Right atrium auricular region (tissue), 2 donors: ENCODE results near the gene AFF1. TPM values are rescaled to one million over a fixed set of nuclear protein-coding genes. Genes with fewer than 3 reads are reported as not detected.

Experiments
- DNase-seq: peaks from one replicate; pipeline ENCODE4 v3.0.0-alpha.2; 2019; ENCODE audit warnings: low spot score
- H3K27ac ChIP-seq, 2 donors: fragments of 200-600 bp; sonication (generic); 1 replicate in 1 of 2; 2 replicates in 1 of 2; pipeline ENCODE4 v1.5.1; 2016 to 2019
- H3K27me3 ChIP-seq, 2 donors: fragments of 200-600 bp; sonication (generic); one replicate each; pipeline versions ENCODE4 v1.5.1 to v1.6.0; 2017 to 2019
- H3K36me3 ChIP-seq: fragments of 200-600 bp; sonication (generic); one replicate; pipeline ENCODE4 v1.5.1; 2016
- H3K4me1 ChIP-seq, 2 donors: fragments of 200-600 bp; sonication (generic); one replicate each; pipeline versions ENCODE4 v1.5.1 to v1.6.0; 2017 to 2019
- H3K4me3 ChIP-seq, 2 donors: fragments of 200-600 bp; sonication (generic); 1 replicate in 1 of 2; 2 replicates in 1 of 2; pipeline ENCODE4 v1.5.1; 2017 to 2019; ENCODE audit warnings: mild to moderate bottlenecking in 1 of 2, moderate library complexity in 1 of 2
- H3K9me3 ChIP-seq, 2 donors: fragments of 200-600 bp; sonication (generic); one replicate each; pipeline ENCODE4 v1.5.1; 2019
- CTCF ChIP-seq, 2 donors: fragments of 200-600 bp; sonication (generic); IDR thresholded peaks; one replicate each; pipeline ENCODE4 v1.5.1; 2019; ENCODE audit warnings: antibody characterized with exemption in 2 of 2
- total RNA-seq, 2 donors: library from RNA; depleted of rRNA; stranded (reverse); fragments of >200 nt; gene quantifications; one replicate each; pipeline ENCODE4 v1.1.0, GENCODE V29; 2016

AFF1 gene
- total RNA-seq, 2 donors from 2014 or later = 59.2 to 73.5 TPM

- no peak for DNase-seq
- no peaks in the 10 kb centered on the region for H3K9me3 ChIP-seq
- peaks cover 0 to 3% of the 10 kb centered on the region in 2 donors for H3K4me1 ChIP-seq
- no peak for TF ChIP-seq CTCF (IDR thresholded peaks at IDR 0.05)
- no peak overlapping the region for H3K27ac ChIP-seq
- H3K27me3 ChIP-seq = no peaks in the 10 kb centered on the region
- H3K4me3 ChIP-seq = no peak overlapping the region
- H3K36me3 ChIP-seq = no peaks in the 10 kb centered on the region
Observed at GRCh38 chr4:86918539-86919072, 16.2 kb upstream of the AFF1 start.

- no peaks in the 10 kb centered on the region for H3K9me3 ChIP-seq
- peaks cover 0 to 5% of the 10 kb centered on the region in 2 donors for H3K4me1 ChIP-seq
- DNase-seq = no peak
- H3K27me3 ChIP-seq = no peaks in the 10 kb centered on the region
- H3K36me3 ChIP-seq = no peaks in the 10 kb centered on the region
- no peak overlapping the region for H3K4me3 ChIP-seq
- no peak overlapping the region for H3K27ac ChIP-seq
- no peak for TF ChIP-seq CTCF (IDR thresholded peaks at IDR 0.05)
Observed at GRCh38 chr4:86919561-86920223, 15.1 kb upstream of the AFF1 start.

GRCh38 chr4:86921608-86922252, 13.1 kb upstream of the AFF1 start:
- no peak overlapping the region for H3K4me3 ChIP-seq
- no peak overlapping the region for H3K27ac ChIP-seq
- H3K27me3 ChIP-seq = no peaks in the 10 kb centered on the region
- DNase-seq = no peak
- H3K4me1 ChIP-seq = peaks cover 0 to 10% of the 10 kb centered on the region in 2 donors
- no peak for TF ChIP-seq CTCF (IDR thresholded peaks at IDR 0.05)
- no peaks in the 10 kb centered on the region for H3K9me3 ChIP-seq
- no peaks in the 10 kb centered on the region for H3K36me3 ChIP-seq

- H3K36me3 ChIP-seq = no peaks in the 10 kb centered on the region
- no peak for TF ChIP-seq CTCF (IDR thresholded peaks at IDR 0.05)
- no peaks in the 10 kb centered on the region for H3K9me3 ChIP-seq
- H3K4me1 ChIP-seq = peaks cover 0 to 10% of the 10 kb centered on the region in 2 donors
- no peaks in the 10 kb centered on the region for H3K27me3 ChIP-seq
- H3K4me3 ChIP-seq = no peak overlapping the region
- no peak overlapping the region for H3K27ac ChIP-seq
- no peak for DNase-seq
Observed at GRCh38 chr4:86924811-86925210, 10.0 kb upstream of the AFF1 start.

- Histone ChIP-seq H3K4me1 (peaks cover 0 to 10% of the 10 kb centered on the region in 2 donors), H3K4me3 (no peak overlapping the region), H3K9me3 (no peaks in the 10 kb centered on the region), H3K27me3 (no peaks in the 10 kb centered on the region), H3K27ac (no peak overlapping the region), H3K36me3 (peaks cover 4% of the 10 kb centered on the region)
- DNase-seq = no peak
- no peak for TF ChIP-seq CTCF (IDR thresholded peaks at IDR 0.05)
Observed at GRCh38 chr4:86926435-86927086, 8.2 kb upstream of the AFF1 start.
